ENCODE results near the gene ACAP2. TPM values are rescaled to one million over a fixed set of nuclear protein-coding genes. Genes with fewer than 3 reads are reported as not detected.
A peak's percentile ranks its signal among the peaks of the same experiment; 100 is the strongest.

ACAP2 gene
- total RNA-seq, 2 experiments from 2014 or later, result 54.6 to 55.7 TPM

DNA sequence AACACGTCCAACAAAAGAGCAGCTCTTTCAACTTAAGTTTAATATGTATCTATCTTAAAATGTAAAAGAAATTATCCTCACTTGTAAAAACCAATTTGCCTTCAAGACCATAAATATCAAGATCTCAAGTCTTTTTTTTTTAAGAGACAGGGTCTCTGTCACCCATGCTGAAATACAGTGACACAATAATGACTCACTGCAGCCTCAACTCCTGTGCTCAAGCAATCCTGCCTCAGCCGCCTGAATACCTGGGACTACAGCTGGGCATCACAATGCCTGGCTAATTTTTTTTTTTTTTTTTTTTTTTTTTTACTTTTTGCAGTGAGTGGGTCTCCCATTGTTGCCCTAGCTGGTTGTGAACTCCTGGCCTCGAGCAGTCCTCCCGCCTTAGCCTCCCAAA is 26.0 kb downstream of the ACAP2 start:
- Mint-ChIP-seq H3K27me3 (no peaks in the 10 kb centered on the region), H3K36me3 (ENCODE audit: low read depth) (peaks cover 4% of the 10 kb centered on the region), H3K4me1 (ENCODE audit: low read depth) (peaks cover 48% of the 10 kb centered on the region), H3K27ac (no peak overlapping the region), H3K9me3 (peaks cover 1% of the 10 kb centered on the region), H3K4me3 (no peak overlapping the region)
- intact Hi-C loops (cut with micrococcal nuclease), result no loop called here
- TF ChIP-seq, protein P1, sequence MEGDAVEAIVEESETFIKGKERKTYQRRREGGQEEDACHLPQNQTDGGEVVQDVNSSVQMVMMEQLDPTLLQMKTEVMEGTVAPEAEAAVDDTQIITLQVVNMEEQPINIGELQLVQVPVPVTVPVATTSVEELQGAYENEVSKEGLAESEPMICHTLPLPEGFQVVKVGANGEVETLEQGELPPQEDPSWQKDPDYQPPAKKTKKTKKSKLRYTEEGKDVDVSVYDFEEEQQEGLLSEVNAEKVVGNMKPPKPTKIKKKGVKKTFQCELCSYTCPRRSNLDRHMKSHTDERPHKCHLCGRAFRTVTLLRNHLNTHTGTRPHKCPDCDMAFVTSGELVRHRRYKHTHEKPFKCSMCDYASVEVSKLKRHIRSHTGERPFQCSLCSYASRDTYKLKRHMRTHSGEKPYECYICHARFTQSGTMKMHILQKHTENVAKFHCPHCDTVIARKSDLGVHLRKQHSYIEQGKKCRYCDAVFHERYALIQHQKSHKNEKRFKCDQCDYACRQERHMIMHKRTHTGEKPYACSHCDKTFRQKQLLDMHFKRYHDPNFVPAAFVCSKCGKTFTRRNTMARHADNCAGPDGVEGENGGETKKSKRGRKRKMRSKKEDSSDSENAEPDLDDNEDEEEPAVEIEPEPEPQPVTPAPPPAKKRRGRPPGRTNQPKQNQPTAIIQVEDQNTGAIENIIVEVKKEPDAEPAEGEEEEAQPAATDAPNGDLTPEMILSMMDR (IDR thresholded peaks at IDR 0.05), result no peak
- no peak for DNase-seq
- CTCF ChIA-PET, result interaction anchor here (0.7 to 0.9 kb wide), 2 partner anchors 26 to 146 kb away, joined by 3 read pairs; partner anchors contain the start of gene ACAP2
- peak; percentile 39 for ATAC-seq
- POLR2A ChIA-PET, result interaction anchor here (0.8 to 1.6 kb wide), 2 partner anchors 9 to 26 kb away, joined by 7 to 10 read pairs; partner anchors contain the start of gene ACAP2

DNA sequence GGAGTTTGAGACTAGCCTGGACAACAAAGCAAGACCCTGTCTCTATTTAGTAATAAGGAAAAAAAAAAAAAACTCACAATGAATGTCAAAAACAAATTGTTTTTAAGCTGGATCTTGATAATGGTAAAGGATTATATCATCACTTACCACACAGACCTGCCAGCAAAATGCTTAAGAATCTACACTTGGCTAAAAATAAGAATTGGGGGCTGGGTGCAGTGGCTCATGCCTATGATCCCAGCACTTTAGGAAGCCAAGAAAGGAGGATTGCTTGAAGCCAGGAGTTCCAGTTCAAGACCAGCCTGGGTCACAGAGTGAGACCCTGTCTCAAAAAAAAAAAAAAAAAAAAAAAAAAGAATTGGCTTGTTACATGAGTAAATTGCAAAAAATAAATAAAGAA is 31.0 kb downstream of the ACAP2 start:
- DNase-seq (no peak), ATAC-seq (no peak)
- Mint-ChIP-seq H3K4me3 (no peak overlapping the region), H3K4me1 (ENCODE audit: low read depth) (peaks cover 68% of the 10 kb centered on the region), H3K27ac (no peak overlapping the region), H3K9me3 (peaks cover 1% of the 10 kb centered on the region), H3K36me3 (ENCODE audit: low read depth) (peaks cover 37% of the 10 kb centered on the region), H3K27me3 (no peaks in the 10 kb centered on the region)
- TF ChIP-seq, protein P1 (IDR thresholded peaks at IDR 0.05), result no peak
- intact Hi-C loops (cut with micrococcal nuclease), result no loop called here
- ChIA-PET CTCF (no interaction called here), POLR2A (interaction anchor here (1.2 kb wide), 1 partner anchor 31 kb away, joined by 4 read pairs; the partner anchor contains the start of gene ACAP2)

DNA sequence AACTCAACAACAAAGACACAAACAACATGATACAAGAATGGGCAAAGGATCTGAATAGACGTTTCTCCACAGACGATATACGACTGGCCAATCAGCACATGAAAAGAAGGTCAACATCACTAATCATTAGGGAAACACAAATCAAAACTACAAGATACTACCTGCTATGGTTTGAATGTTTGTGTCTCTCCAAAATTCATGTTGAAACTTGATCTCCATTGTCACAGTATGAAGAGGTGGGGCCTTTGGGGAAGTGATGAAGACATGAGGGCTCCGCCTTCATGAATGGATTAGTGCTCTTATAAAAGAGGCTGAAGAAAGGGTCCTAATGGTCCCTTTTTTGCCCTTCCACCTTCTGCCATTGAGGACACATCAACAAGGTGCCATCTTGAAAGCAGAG is 32.3 kb downstream of the ACAP2 start:
- ChIA-PET CTCF (interaction anchor here (1.0 kb wide), 1 partner anchor 139 kb away, joined by 3 read pairs; the partner anchor contains the start of gene XXYLT1), POLR2A (interaction anchor here (0.7 to 1.2 kb wide), 2 partner anchors 32 to 53 kb away, joined by 3 to 4 read pairs; partner anchors contain the start of gene ACAP2)
- Mint-ChIP-seq H3K36me3 (ENCODE audit: low read depth) (peaks cover 47% of the 10 kb centered on the region), H3K27ac (peak overlapping the region; percentile 56), H3K4me3 (no peak overlapping the region), H3K4me1 (ENCODE audit: low read depth) (peaks cover 72% of the 10 kb centered on the region), H3K9me3 (peaks cover 3% of the 10 kb centered on the region), H3K27me3 (no peaks in the 10 kb centered on the region)
- no peak for ATAC-seq
- DNase-seq, result no peak
- TF ChIP-seq, protein P1 (IDR thresholded peaks at IDR 0.05), result no peak
- intact Hi-C loops (cut with micrococcal nuclease), result no loop called here

DNA sequence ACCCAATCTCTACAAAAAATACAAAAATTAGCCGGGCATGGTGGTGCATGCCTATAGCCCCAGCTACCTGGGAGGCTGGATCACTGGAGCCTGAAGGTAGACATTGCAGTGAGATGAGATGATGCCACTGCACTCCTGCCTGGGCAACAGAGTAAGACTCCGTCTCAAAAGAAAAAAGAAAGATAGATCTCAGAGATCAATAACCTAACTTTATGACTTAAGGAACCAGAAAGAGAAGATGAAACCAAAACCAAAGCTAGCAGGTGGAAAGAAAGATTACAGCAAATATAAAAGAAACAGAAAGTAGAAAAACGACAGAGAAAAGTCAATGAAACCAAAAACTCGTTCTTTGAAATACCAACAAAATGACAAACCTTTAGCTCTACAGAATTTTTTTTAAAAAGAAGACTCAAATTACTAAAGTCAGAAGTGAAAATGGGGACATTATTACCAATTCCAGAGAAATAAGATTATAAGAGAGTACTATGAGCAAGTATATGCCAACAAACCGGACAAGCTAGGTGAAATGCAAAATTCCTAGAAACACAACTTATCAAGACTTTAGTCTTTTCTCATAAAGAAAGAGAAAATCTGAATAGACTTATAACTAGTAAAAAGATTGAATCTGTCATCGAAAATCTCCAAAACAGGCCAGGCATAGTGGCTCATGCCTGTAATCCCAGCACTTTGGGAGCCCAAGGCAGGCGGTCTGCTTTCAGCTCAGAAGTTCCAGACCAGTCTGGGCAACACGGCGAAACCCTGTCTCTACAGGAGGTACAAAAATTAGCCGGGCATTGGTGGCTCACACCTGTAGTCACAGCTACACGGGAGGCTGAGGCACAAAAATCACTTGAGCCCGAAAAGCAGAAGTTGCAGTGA is 35.0 kb downstream of the ACAP2 start:
- ATAC-seq (peak; percentile 67), DNase-seq (no peak)
- Mint-ChIP-seq H3K4me3 (peak overlapping the region; percentile 54), H3K36me3 (ENCODE audit: low read depth) (peaks cover 46% of the 10 kb centered on the region), H3K27ac (peak overlapping the region; percentile 71), H3K4me1 (ENCODE audit: low read depth) (peaks cover 58% of the 10 kb centered on the region), H3K9me3 (peaks cover 3% of the 10 kb centered on the region), H3K27me3 (no peaks in the 10 kb centered on the region)
- intact Hi-C loops (cut with micrococcal nuclease), result no loop called here
- CTCF ChIA-PET, result interaction anchor here (0.9 to 2.6 kb wide), 5 partner anchors 16 to 136 kb away, joined by 3 to 12 read pairs (median 6); partner anchors contain the start of gene XXYLT1
- POLR2A ChIA-PET, result interaction anchor here (0.6 to 2.2 kb wide), 6 partner anchors 17 to 107 kb away, joined by 3 to 10 read pairs (median 4); partner anchors contain the start of gene ACAP2
- TF ChIP-seq, protein P1 (IDR thresholded peaks at IDR 0.05), result no peak

DNA sequence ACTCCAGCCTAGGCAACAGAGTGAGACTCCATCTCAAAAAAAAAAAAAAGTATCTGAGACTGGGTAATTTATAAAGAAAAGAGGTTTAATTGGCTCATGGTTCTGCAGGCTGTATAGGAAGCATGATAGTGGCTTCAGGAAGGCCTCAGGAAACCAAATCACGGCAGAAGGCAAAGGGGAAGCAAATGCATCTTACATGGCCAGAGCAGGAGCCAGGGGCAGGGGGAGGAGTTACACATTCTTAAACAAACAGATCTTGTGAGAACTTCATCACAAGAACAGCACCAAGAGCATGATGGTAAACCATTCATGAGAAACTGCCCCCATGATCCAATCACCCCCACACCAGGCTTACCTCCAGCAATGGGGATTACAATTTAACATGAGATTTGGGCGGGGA is 37.2 kb downstream of the ACAP2 start:
- ATAC-seq, result no peak
- peaks cover 3% of the 10 kb centered on the region for H3K9me3 Mint-ChIP-seq
- ChIA-PET POLR2A (no interaction called here), CTCF (interaction anchor here (1.9 kb wide), 1 partner anchor 10 kb away, joined by 4 read pairs; no protein-coding TSS in a partner anchor)
- peak overlapping the region; percentile 26 for H3K27ac Mint-ChIP-seq
- H3K4me1 Mint-ChIP-seq (ENCODE audit: low read depth), result peaks cover 61% of the 10 kb centered on the region
- H3K27me3 Mint-ChIP-seq, result no peaks in the 10 kb centered on the region
- no peak overlapping the region for H3K4me3 Mint-ChIP-seq
- intact Hi-C loops (cut with micrococcal nuclease), result no loop called here
- peaks cover 41% of the 10 kb centered on the region for H3K36me3 Mint-ChIP-seq (ENCODE audit: low read depth)
- DNase-seq, result no peak
- TF ChIP-seq, protein P1 (IDR thresholded peaks at IDR 0.05), result no peak

Data from activated CD8-positive, alpha-beta T cell treated with anti-CD3 and anti-CD28 coated beads for 36 hours (primary cell).